OCI-LY3 (cell line): ENCODE results near the gene OXT.

Source experiments
- EZH2phosphoT487 ChIP-seq: fragments of 200-600 bp; shearing (Covaris generic); IDR thresholded peaks from 2 replicates; pipeline ENCODE4 v1.6.1; 2018; ENCODE audit warnings: antibody characterized with exemption, mixed run types, low read depth
- TF ChIP-seq, protein P1 (sequence below): fragments of 200-600, 300-600 bp; sonication (generic); IDR thresholded peaks from 2 replicates; pipeline ENCODE4 v1.5.1; 2014; ENCODE audit warnings: antibody characterized with exemption, low read length, low read depth

DNA sequence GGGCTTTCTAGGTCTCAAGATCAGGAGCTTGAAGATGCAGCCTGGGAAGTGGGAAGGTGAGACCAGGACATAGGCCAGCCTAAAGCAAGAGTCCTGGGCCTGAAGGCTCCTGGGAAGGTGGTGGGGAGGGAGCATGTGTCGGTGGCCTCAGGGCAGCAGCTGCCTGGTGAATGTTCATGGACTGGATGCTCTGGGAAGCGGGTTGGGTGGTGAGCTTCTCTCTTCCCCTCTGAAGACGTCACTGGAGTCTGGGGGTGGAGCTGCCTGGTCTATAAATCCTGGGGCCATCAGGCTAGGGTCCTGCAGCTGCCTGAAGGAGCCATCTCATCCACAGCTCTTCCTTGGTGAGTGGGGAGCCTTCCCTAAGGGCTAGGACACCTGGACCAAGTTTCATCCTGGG, 28.1 kb upstream of the OXT start, which contains the start of gene GNRH2:
- TF ChIP-seq, protein P1, sequence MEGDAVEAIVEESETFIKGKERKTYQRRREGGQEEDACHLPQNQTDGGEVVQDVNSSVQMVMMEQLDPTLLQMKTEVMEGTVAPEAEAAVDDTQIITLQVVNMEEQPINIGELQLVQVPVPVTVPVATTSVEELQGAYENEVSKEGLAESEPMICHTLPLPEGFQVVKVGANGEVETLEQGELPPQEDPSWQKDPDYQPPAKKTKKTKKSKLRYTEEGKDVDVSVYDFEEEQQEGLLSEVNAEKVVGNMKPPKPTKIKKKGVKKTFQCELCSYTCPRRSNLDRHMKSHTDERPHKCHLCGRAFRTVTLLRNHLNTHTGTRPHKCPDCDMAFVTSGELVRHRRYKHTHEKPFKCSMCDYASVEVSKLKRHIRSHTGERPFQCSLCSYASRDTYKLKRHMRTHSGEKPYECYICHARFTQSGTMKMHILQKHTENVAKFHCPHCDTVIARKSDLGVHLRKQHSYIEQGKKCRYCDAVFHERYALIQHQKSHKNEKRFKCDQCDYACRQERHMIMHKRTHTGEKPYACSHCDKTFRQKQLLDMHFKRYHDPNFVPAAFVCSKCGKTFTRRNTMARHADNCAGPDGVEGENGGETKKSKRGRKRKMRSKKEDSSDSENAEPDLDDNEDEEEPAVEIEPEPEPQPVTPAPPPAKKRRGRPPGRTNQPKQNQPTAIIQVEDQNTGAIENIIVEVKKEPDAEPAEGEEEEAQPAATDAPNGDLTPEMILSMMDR = no peak
- no peak for TF ChIP-seq EZH2phosphoT487
